GM18517 (cell line): ENCODE results near the gene TEX26.

Experiments used
- ATAC-seq: cut with Tn5 transposase; IDR thresholded peaks from one replicate; pipeline ENCODE4 v1.9.1; 2021; ENCODE audit warnings: mild to moderate bottlenecking, moderate library complexity; ENCODE audit not compliant: unreplicated experiment

Gene TEX26

GRCh38 chr13:30974350-30974749, 41.9 kb downstream of the TEX26 start:
- ATAC-seq: no peak

DNA sequence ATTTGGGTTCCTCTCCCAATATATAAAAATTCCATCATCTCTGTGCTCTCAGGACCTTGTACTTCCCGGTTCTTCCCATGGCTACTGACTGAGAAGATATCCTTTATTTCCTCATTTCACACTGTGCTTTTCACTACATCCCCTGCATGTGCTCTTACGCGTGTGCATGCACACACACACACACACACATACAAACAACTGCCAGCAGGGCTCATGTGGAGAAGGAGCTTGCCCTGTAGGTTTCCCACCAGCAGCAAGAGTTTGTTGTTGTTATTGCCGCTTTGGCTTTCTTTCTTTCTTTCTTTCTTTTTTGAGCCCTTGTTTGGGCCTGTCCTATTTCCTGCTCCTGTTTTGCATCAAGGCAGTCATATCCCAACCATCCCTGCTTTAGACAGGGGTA, 43.6 kb downstream of the TEX26 start:
- ATAC-seq: no peak

GRCh38 chr13:30978981-30979956, 46.8 kb downstream of the TEX26 start:
- ATAC-seq: no peak

DNA sequence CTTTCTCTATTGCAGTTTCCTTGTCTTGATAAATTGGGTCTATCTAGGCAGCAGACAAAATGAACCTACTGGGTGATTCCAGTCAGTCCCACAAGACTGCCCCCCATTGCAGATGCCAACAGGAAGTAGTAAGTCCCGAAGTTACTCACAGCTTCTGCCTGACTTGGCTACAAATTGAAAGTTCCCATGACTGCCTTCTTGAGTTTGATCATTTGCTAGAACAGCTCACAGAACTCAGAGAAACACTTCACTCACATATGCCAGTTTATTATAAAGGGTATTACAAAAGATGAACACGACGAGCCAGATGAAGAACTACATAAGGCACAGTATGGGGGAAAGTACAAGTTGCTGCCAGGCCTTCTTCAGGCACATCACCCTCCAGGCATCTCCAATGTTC, 50.0 kb downstream of the TEX26 start:
- ATAC-seq: no peak

DNA sequence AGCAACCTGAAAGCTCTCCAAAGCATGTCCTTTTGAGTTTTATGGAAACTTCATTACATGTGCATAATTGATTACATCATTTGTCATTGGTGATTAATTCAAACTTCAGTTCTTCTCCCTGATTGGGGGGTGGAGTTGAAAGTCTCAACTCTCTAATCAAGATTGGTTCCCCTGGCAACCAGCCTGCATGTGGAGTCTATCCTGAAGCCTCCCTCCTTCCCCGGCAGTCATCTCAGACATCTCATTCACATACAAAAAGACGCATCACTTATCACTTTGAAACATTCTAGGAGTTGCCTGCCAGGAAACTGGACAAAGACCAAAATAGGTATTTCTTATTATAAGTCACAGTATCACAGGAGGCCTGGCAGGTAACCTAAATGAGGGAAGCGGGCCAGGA, 50.5 kb downstream of the TEX26 start:
- ATAC-seq: no peak

DNA sequence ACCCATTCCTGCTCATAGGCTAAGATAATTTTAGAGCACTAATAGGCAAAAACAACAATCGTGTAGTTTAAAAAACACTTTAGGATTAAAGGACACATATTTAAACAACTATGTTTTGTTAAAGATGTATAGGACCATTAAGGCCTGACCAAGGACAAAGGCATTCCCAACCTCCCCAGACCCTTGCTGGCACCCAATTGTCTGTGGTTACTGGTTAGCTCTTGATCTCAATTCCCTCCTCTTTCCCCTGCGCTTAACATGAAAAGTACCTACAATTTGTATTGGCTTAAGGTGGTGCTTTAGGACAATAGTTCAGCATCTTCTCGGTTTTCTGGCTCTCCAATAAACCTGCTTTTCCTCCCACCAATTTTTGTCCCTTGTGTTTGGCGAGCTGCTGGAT, 51.0 kb downstream of the TEX26 start:
- no peak for ATAC-seq

GRCh38 chr13:30984620-30985019, 52.2 kb downstream of the TEX26 start:
- no peak for ATAC-seq

GRCh38 chr13:30985637-30986205, 53.3 kb downstream of the TEX26 start:
- ATAC-seq: no peak

DNA sequence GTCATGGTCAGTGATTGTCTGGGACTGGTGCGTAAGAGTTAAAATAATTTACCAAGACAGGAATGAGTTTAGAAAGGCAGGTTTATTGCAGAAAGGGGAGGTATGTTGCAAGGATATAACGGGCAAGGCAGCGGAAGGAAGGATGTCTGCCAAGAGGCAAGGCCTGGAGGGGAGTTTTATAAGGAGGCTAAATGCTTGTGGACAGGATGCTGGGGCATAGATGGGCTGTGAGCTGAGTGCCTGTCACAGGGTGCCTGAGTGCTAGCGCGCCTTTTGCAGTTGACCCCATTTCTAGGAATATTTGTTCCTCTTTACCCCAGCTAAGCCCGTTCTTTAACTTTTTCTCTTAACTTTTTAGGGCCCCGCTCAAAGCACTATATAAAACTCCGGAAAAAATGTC, 58.7 kb downstream of the TEX26 start:
- no peak for ATAC-seq

GRCh38 chr13:30991922-30992321, 59.5 kb downstream of the TEX26 start:
- no peak for ATAC-seq

- no peak for ATAC-seq
Observed at GRCh38 chr13:30995331-30995730, 62.9 kb downstream of the TEX26 start.

DNA sequence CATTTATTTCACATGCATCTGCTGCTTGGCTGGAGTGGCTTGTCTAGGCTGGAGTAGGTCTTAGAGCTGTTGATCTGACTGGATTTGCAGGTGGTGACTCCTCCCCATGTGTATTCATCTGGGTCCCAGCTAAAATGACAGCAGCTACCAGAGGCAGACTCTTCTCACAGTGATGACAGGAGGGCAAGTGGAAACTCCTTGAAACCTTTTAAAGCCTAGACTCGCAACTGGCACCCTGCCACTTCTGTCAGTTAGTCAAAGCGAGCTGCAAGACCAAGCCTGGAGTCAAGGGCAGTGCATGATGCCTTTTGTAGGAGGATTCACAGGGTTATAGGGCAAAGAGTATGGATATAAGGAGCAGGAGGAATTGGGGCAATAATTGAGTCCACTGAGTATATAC, 65.2 kb downstream of the TEX26 start:
- no peak for ATAC-seq

- no peak for ATAC-seq
Observed at GRCh38 chr13:30998136-30999088, 66.0 kb downstream of the TEX26 start.

- ATAC-seq: no peak
Observed at GRCh38 chr13:31000889-31001288, 68.4 kb downstream of the TEX26 start.

DNA sequence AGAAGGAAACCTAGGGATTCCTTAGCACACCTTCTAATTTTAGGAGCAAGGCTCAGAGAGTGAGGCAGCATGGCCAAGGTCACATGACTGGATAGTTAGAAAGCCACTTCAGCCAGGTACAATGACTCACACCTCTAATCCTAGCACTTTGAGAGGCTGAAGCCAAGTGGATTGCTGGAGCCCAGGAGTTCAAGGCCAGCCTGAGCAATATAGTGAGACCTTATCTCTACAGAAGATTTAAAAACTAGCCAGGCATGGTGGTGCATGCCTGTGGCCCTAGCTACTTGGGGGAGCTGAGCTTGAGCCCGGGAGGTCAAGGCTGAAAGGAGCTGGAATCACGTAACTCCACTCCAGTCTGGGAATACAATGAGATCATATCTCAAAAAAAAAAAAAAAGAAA, 69.2 kb downstream of the TEX26 start:
- no peak for ATAC-seq

- ATAC-seq: no peak
Observed at GRCh38 chr13:31005066-31005465, 72.6 kb downstream of the TEX26 start.

DNA sequence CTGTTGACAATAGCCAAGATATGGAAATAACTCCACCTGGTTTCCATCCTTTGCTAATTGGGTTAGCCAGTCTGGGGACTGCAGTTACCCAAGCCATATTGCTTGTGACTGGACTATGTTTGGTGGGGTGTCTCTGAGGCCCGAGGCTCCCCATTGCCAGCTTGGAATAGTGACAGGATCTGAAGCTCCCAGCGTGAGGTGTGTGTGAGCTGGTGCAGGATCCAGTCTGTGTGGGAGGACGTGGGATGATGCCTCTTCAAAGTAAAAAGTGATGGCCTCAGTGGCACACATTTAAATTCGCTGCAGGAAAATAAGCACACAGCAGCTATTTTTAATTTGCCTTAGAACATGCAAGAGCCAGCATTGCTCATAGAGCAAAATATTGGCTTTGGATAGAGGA, 75.0 kb downstream of the TEX26 start:
- no peak for ATAC-seq

DNA sequence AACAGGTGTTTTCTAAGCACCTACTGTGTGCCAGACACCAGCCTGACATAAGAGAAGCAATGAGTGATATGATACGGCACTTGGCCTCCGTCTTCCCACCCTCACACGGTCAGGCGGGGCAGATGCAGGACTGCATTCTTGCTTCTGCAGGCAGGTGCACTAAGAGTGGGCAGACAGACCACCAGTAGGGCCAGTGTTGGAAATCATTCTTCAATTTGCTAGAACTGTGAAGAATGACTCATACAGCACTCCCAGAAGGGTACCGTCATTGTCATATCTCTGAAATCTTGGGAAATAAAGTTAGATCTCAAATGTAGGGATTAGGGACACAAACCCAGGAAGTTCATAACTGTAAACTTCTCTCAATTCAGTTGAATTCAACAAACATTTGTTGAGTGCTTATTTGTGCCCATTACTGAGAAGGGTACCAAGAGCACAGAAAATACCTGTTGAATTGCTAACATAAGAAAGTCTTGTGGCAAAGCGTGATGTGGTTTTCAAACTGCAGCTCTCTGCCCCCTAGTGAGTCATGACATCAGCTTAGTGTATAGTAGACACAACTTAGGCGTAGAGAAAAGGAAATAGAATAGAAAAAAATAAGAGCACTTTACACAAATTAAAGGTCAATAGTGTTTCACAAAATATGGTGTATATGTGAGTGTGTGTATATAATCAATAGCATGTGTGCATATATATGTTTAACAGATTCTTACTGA, 76.1 kb downstream of the TEX26 start:
- no peak for ATAC-seq

GRCh38 chr13:31009166-31009565, 76.7 kb downstream of the TEX26 start:
- ATAC-seq: no peak

GRCh38 chr13:31010296-31010695, 77.8 kb downstream of the TEX26 start:
- ATAC-seq: no peak
